HepG2 (cell line): ENCODE results near the gene THSD8. TPM values are rescaled to one million over a fixed set of nuclear protein-coding genes. Genes with fewer than 3 reads are reported as not detected.

Experiments used
- ATAD3A ChIP-seq: sonication (generic); formaldehyde crosslinking; IDR thresholded peaks from 2 replicates; pipeline ENCODE4 v1.4.0; 2020; ENCODE audit warnings: missing genetic modification reagents
- BRD4 ChIP-seq: sonication (generic); formaldehyde crosslinking; IDR thresholded peaks from 2 replicates; pipeline ENCODE4 v1.4.0; 2020; ENCODE audit warnings: missing genetic modification reagents
- CBFB ChIP-seq: sonication (generic); formaldehyde crosslinking; IDR thresholded peaks from 2 replicates; pipeline ENCODE4 v1.4.0; 2020; ENCODE audit warnings: missing genetic modification reagents
- CBX5 ChIP-seq: sonication (generic); formaldehyde crosslinking; IDR thresholded peaks from 2 replicates; pipeline ENCODE4 v1.4.0; 2020; ENCODE audit warnings: missing genetic modification reagents, borderline replicate concordance
- CREB1 ChIP-seq, 2 experiments: fragments of 450-650 bp in 1 of 2; IDR thresholded peaks; 2 replicates each; pipeline ENCODE4 v1.6.1; 2016 to 2017; ENCODE audit warnings: control low read depth in 1 of 2, mild to moderate bottlenecking in 1 of 2, missing compliant biosample characterization in 1 of 2, missing genetic modification characterization in 1 of 2
- FOXA1 ChIP-seq, 2 experiments: fragments of 450-650 bp in 1 of 2; sonication (generic) in 1 of 2; formaldehyde crosslinking in 1 of 2; IDR thresholded peaks; 2 replicates each; pipeline versions ENCODE4 v1.4.0 to v1.6.1; 2016 to 2020; ENCODE audit warnings: missing genetic modification reagents in 1 of 2
- IRF9 ChIP-seq: sonication (generic); formaldehyde crosslinking; IDR thresholded peaks from 2 replicates; pipeline ENCODE4 v1.8.0; 2022; ENCODE audit warnings: missing genetic modification reagents, mild to moderate bottlenecking, borderline replicate concordance
- KAT8 ChIP-seq: IDR thresholded peaks from 2 replicates; pipeline ENCODE4 v1.6.1; 2016; ENCODE audit warnings: missing genetic modification reagents, missing compliant biosample characterization
- NRL ChIP-seq: sonication (generic); formaldehyde crosslinking; IDR thresholded peaks from 2 replicates; pipeline ENCODE4 v1.5.0; 2020; ENCODE audit warnings: missing genetic modification reagents, mild to moderate bottlenecking, moderate library complexity, borderline replicate concordance
- PCBP2 ChIP-seq: fragments of 200-400 bp; formaldehyde crosslinking; optimal IDR thresholded peaks from 2 replicates; pipeline ENCODE3; 2018; ENCODE audit warnings: low read length, low read depth; ENCODE audit not compliant: poor library complexity, severe bottlenecking
- RBAK ChIP-seq: sonication (generic); formaldehyde crosslinking; IDR thresholded peaks from 2 replicates; pipeline ENCODE4 v1.5.1; 2020; ENCODE audit warnings: mild to moderate bottlenecking, missing genetic modification reagents
- YEATS2 ChIP-seq: sonication (generic); formaldehyde crosslinking; IDR thresholded peaks from 2 replicates; pipeline ENCODE4 v1.4.0; 2020; ENCODE audit warnings: missing genetic modification reagents, borderline replicate concordance
- ZNF431 ChIP-seq: sonication (generic); formaldehyde crosslinking; IDR thresholded peaks from 2 replicates; pipeline ENCODE4 v1.9.0; 2022; ENCODE audit warnings: missing genetic modification reagents, low read depth, mild to moderate bottlenecking, borderline replicate concordance
- ZNF543 ChIP-seq: sonication (generic); formaldehyde crosslinking; IDR thresholded peaks from 2 replicates; pipeline ENCODE4 v1.4.0; 2020; ENCODE audit warnings: mild to moderate bottlenecking, missing genetic modification reagents
- polyA plus RNA-seq, 8 experiments: library from polyadenylated mRNA; depleted of rRNA in 3 of 8; stranded (reverse) in 7 of 8; unstranded in 1 of 8; fragments of >200 nt; fragmentation: Illumina TruSeq in 4 of 8; extraction: Trizol in 4 of 8; gene quantifications; 2 replicates each; pipeline versions ENCODE4 v1.2.1 to v1.2.3, GENCODE V29; 2011 to 2016; ENCODE audit warnings: low read depth in 4 of 8, missing spikeins in 1 of 8, mixed read lengths in 1 of 8; ENCODE audit not compliant: insufficient read depth in 1 of 8
- total RNA-seq, 5 experiments: library from RNA; depleted of rRNA; stranded (reverse); fragments of >200 nt; fragmentation: Illumina TruSeq; extraction: Trizol; gene quantifications; 2 replicates each; pipeline ENCODE4 v1.2.3, GENCODE V29; 2016; ENCODE audit warnings: low read depth in 1 of 5
- TF ChIP-seq, protein P1 (sequence below): sonication (generic); formaldehyde crosslinking; IDR thresholded peaks from one replicate; pipeline ENCODE4 v1.5.1; 2020; ENCODE audit warnings: mild to moderate bottlenecking, missing genetic modification reagents; ENCODE audit errors: not compliant biosample characterization
- TF ChIP-seq, protein P2 (sequence below): sonication (generic); formaldehyde crosslinking; IDR thresholded peaks from 2 replicates; pipeline ENCODE4 v1.8.0; 2022; ENCODE audit warnings: missing genetic modification reagents, low read depth, mild to moderate bottlenecking, borderline replicate concordance

THSD8 gene
- total and polyA plus RNA-seq, 2 of the 13 experiments (the other 11 are each of a cell fraction or from before 2014, with no cell fraction given), result 4.8 to 14.9 TPM

GRCh38 chr19:12792051-12792852, 9.6 kb upstream of the THSD8 start (continued):
- TF ChIP-seq, protein P1, sequence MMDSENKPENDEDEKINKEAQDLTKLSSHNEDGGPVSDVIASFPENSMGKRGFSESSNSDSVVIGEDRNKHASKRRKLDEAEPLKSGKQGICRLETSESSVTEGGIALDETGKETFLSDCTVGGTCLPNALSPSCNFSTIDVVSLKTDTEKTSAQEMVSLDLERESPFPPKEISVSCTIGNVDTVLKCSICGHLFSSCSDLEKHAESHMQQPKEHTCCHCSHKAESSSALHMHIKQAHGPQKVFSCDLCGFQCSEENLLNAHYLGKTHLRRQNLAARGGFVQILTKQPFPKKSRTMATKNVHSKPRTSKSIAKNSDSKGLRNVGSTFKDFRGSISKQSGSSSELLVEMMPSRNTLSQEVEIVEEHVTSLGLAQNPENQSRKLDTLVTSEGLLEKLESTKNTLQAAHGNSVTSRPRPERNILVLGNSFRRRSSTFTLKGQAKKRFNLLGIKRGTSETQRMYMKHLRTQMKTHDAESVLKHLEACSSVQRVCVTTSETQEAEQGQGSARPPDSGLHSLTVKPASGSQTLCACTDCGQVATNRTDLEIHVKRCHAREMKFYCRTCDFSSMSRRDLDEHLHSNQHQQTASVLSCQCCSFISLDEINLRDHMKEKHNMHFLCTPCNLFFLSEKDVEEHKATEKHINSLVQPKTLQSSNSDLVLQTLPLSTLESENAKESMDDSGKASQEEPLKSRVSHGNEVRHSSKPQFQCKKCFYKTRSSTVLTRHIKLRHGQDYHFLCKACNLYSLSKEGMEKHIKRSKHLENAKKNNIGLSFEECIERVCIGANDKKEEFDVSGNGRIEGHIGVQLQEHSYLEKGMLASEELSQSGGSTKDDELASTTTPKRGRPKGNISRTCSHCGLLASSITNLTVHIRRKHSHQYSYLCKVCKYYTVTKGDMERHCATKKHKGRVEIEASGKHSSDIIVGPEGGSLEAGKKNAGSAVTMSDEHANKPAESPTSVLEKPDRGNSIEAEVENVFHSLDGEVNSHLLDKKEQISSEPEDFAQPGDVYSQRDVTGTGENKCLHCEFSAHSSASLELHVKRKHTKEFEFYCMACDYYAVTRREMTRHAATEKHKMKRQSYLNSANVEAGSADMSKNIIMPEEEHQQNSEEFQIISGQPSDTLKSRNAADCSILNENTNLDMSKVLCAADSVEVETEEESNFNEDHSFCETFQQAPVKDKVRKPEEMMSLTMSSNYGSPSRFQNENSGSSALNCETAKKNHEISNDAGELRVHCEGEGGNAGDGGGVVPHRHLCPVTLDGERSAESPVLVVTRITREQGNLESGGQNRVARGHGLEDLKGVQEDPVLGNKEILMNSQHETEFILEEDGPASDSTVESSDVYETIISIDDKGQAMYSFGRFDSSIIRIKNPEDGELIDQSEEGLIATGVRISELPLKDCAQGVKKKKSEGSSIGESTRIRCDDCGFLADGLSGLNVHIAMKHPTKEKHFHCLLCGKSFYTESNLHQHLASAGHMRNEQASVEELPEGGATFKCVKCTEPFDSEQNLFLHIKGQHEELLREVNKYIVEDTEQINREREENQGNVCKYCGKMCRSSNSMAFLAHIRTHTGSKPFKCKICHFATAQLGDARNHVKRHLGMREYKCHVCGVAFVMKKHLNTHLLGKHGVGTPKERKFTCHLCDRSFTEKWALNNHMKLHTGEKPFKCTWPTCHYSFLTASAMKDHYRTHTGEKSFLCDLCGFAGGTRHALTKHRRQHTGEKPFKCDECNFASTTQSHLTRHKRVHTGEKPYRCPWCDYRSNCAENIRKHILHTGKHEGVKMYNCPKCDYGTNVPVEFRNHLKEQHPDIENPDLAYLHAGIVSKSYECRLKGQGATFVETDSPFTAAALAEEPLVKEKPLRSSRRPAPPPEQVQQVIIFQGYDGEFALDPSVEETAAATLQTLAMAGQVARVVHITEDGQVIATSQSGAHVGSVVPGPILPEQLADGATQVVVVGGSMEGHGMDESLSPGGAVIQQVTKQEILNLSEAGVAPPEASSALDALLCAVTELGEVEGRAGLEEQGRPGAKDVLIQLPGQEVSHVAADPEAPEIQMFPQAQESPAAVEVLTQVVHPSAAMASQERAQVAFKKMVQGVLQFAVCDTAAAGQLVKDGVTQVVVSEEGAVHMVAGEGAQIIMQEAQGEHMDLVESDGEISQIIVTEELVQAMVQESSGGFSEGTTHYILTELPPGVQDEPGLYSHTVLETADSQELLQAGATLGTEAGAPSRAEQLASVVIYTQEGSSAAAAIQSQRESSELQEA (CRISPR knock-in tag), result no peak
- TF ChIP-seq ZNF543 (no peak; the same call in 1 of the 2 replicates), NRL (CRISPR knock-in tag) (peak; percentile 90), CBFB (CRISPR knock-in tag) (no peak), FOXA1 (IDR thresholded peaks at IDR 0.05) (no peak), FOXA1 (CRISPR knock-in tag; IDR thresholded peaks at IDR 0.05) (peak; percentile 37; the same call in 1 of the 2 replicates), PCBP2 (no peak), KAT8 (peak; percentile 64), CBX5 (no peak), ZNF431 (CRISPR knock-in tag) (peak; percentile 77; the same call in 1 of the 2 replicates), YEATS2 (CRISPR knock-in tag) (no peak; the same call in 1 of the 2 replicates), RBAK (CRISPR knock-in tag) (no peak), BRD4 (CRISPR knock-in tag) (peak; percentile 25; the same call in 1 of the 2 replicates), IRF9 (CRISPR knock-in tag) (peak; percentile 87; the same call in 1 of the 2 replicates), ATAD3A (CRISPR knock-in tag) (no peak), CREB1 (IDR thresholded peaks at IDR 0.05) (no peak), CREB1 (CRISPR knock-in tag; IDR thresholded peaks at IDR 0.05) (no peak)
- TF ChIP-seq, protein P2, sequence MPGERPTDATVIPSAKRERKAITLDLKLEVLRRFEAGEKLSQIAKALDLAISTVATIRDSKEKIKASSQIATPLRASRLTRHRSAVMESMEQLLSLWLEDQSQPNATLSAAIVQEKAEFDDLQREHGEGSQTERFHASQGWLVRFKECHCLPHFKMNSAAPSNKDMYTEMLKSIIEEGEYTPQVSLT, result no peak
